Endodermal cell (in vitro differentiated cells): ENCODE data around the gene SNAP29. TPM values are rescaled to one million over a fixed set of nuclear protein-coding genes. Genes with fewer than 3 reads are reported as not detected.

ENCODE experiments used
- DNase-seq: peaks from one replicate; pipeline ENCODE4 v3.0.0-alpha.2; 2017
- H3K27ac ChIP-seq: 2 replicates; pipeline ENCODE4 v1.5.1; 2013; ENCODE audit warnings: mild to moderate bottlenecking, low read depth, low read length, moderate library complexity
- H3K27me3 ChIP-seq: 2 replicates; pipeline ENCODE4 v1.6.1; 2013; ENCODE audit warnings: mild to moderate bottlenecking, low read length, moderate library complexity; ENCODE audit not compliant: insufficient read depth, control insufficient read depth, poor library complexity, severe bottlenecking
- H3K36me3 ChIP-seq: 2 replicates; pipeline ENCODE4 v1.7.0; 2013; ENCODE audit warnings: mild to moderate bottlenecking, low read length, moderate library complexity; ENCODE audit not compliant: control insufficient read depth, insufficient read depth
- H3K4me1 ChIP-seq: one replicate; pipeline ENCODE4 v1.7.0; 2013; ENCODE audit warnings: low read length; ENCODE audit not compliant: control insufficient read depth, insufficient read depth
- H3K4me3 ChIP-seq: 2 replicates; pipeline ENCODE4 v1.5.1; 2013; ENCODE audit warnings: mild to moderate bottlenecking, low read length, moderate library complexity
- H3K9ac ChIP-seq: 2 replicates; pipeline ENCODE4 v1.6.1; 2013; ENCODE audit warnings: mild to moderate bottlenecking, low read length, moderate library complexity; ENCODE audit not compliant: poor library complexity, severe bottlenecking; ENCODE audit errors: extremely low read depth
- H3K9me3 ChIP-seq: 2 replicates; pipeline ENCODE4 v1.6.1; 2013; ENCODE audit warnings: mild to moderate bottlenecking, low read length, moderate library complexity; ENCODE audit not compliant: control insufficient read depth
- H3K27ac Mint-ChIP-seq: 2 replicates; pipeline ENCODE4 v1.8.0; 2020; ENCODE audit warnings: mixed read lengths
- H3K27me3 Mint-ChIP-seq: 2 replicates; pipeline ENCODE4 v1.8.0; 2021; ENCODE audit warnings: mild to moderate bottlenecking, mixed read lengths; ENCODE audit not compliant: insufficient read depth
- H3K36me3 Mint-ChIP-seq: 2 replicates; pipeline ENCODE4 v1.8.0; 2020; ENCODE audit warnings: low read depth, mixed read lengths
- H3K4me1 Mint-ChIP-seq: 2 replicates; pipeline ENCODE4 v1.8.0; 2020; ENCODE audit warnings: mixed read lengths
- H3K4me3 Mint-ChIP-seq: 2 replicates; pipeline ENCODE4 v1.8.0; 2020; ENCODE audit warnings: mild to moderate bottlenecking, moderate library complexity, mixed read lengths
- H3K9me3 Mint-ChIP-seq: 2 replicates; pipeline ENCODE4 v1.8.0; 2020; ENCODE audit warnings: mild to moderate bottlenecking, mixed read lengths
- WGBS, 2 experiments: methylation state at CpG; one replicate each; pipeline versions ENCODE4 v1.1.5 to v1.1.7; 2013; ENCODE audit warnings: missing lambda C conversion rate in 2 of 2, mixed read lengths in 1 of 2; ENCODE audit not compliant: insufficient coverage in 1 of 2, insufficient read length in 1 of 2; 5-methylcytosine and 5-hydroxymethylcytosine counted together
- total RNA-seq, 2 donors: library from RNA; stranded (reverse); fragmentation: NEBNext Ultra II Directional in 1 of 2; extraction: Animal tissue kit (Norgen Biotek cat#: 25700) in 1 of 2; gene quantifications; 2 replicates in 1 of 2; 3 replicates in 1 of 2; pipeline ENCODE4 v1.2.1, GENCODE V29; 2021
- TF ChIP-seq, protein P1 (sequence below): fragments of 200-600 bp; sonication (generic); conservative IDR thresholded peaks from 2 replicates; pipeline ENCODE4 v1.5.0; 2021; ENCODE audit warnings: antibody characterized with exemption, mild to moderate bottlenecking

The SNAP29 gene
- total RNA-seq, 2 donors from 2014 or later, result 16.5 to 21.8 TPM

DNA sequence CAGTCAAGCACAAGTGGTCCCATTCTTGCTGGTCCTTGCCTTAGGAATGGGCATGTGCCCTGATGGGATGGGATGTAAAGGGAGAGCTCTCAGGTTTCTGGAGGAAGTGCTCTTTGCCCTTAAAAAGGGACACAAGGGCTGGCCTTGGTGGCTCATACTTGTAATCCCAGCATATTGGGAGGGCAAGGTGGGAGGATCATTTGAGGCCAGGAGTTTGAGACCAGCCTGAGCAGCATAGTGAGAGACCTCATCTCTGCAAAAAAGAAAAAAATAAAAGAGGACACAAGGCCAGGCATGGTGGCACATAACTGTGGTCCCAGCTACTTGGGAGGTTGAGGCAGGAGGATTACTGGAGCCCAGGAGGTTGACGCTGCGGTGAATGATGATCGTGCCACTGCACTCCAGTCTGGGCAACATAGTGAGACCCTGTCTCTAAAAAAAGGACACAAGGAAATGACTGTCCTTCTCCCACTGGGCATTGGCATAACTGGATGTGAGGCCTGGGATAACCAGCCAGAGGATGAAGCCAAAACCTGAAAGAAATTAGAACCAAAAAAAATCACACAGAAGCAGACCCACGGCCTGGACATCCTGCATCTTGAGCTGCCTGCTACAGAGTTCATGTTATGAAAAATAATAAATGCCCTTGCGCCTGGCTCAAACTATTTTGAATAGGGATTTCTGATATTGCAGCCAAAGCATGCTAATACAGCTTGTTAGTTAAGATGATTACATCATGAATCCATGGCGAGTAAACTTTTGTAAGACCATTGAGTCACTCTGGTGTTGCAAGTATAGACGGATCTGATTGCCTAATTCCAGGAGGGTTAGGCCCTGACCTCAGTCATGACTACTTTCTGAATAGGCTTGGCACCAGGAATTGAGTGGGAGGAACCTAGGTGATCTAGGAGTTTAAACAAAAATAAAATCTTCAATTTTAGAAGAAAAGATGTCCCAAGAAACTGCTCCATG is 45.5 kb downstream of the SNAP29 start:
- H3K36me3 Mint-ChIP-seq, result no peaks in the 10 kb centered on the region
- H3K27ac Mint-ChIP-seq, result no peak overlapping the region
- no peak overlapping the region for H3K4me3 Mint-ChIP-seq
- Histone ChIP-seq H3K4me1 (no peaks in the 10 kb centered on the region), H3K36me3 (no peaks in the 10 kb centered on the region), H3K27ac (no peak overlapping the region), H3K9me3 (no peaks in the 10 kb centered on the region), H3K27me3 (no peaks in the 10 kb centered on the region), H3K4me3 (no peak overlapping the region), H3K9ac (no peak overlapping the region)
- H3K9me3 Mint-ChIP-seq, result no peaks in the 10 kb centered on the region
- H3K4me1 Mint-ChIP-seq, result no peaks in the 10 kb centered on the region
- TF ChIP-seq, protein P1, sequence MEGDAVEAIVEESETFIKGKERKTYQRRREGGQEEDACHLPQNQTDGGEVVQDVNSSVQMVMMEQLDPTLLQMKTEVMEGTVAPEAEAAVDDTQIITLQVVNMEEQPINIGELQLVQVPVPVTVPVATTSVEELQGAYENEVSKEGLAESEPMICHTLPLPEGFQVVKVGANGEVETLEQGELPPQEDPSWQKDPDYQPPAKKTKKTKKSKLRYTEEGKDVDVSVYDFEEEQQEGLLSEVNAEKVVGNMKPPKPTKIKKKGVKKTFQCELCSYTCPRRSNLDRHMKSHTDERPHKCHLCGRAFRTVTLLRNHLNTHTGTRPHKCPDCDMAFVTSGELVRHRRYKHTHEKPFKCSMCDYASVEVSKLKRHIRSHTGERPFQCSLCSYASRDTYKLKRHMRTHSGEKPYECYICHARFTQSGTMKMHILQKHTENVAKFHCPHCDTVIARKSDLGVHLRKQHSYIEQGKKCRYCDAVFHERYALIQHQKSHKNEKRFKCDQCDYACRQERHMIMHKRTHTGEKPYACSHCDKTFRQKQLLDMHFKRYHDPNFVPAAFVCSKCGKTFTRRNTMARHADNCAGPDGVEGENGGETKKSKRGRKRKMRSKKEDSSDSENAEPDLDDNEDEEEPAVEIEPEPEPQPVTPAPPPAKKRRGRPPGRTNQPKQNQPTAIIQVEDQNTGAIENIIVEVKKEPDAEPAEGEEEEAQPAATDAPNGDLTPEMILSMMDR, result no peak
- no peak for DNase-seq
- peaks cover 4% of the 10 kb centered on the region for H3K27me3 Mint-ChIP-seq
- 89 to 91% methylated on average over 7 of the region's 7 CpGs for WGBS, 2 experiments

DNA sequence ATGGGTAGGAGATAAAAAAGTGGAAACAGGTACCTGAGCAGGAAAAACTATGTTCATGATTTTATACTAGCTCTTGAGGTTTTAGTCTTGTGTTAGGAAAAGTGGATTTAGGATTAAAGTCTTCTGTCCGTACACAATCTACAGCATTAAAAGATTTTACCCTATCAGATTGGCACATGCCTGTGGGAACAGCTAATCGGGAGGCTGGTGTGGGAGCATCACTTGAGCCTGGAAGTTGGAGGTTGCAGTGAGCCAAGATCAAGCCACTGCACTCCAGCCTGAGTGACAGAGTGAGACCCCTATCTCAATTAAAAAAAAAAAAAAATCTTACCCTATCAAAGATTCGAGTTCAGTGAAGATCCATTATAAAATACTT is 46.2 kb downstream of the SNAP29 start:
- Mint-ChIP-seq H3K27ac (no peak overlapping the region), H3K4me1 (no peaks in the 10 kb centered on the region), H3K27me3 (peaks cover 4% of the 10 kb centered on the region), H3K9me3 (no peaks in the 10 kb centered on the region), H3K4me3 (no peak overlapping the region), H3K36me3 (no peaks in the 10 kb centered on the region)
- H3K9ac ChIP-seq, result no peak overlapping the region
- H3K27me3 ChIP-seq, result no peaks in the 10 kb centered on the region
- TF ChIP-seq, protein P1, result no peak
- no peaks in the 10 kb centered on the region for H3K9me3 ChIP-seq
- WGBS, 2 experiments, result 60 to 81% methylated on average over 1 to 3 of the region's 3 CpGs
- H3K36me3 ChIP-seq, result no peaks in the 10 kb centered on the region
- DNase-seq, result no peak
- H3K4me1 ChIP-seq, result no peaks in the 10 kb centered on the region
- H3K4me3 ChIP-seq, result no peak overlapping the region
- no peak overlapping the region for H3K27ac ChIP-seq

DNA sequence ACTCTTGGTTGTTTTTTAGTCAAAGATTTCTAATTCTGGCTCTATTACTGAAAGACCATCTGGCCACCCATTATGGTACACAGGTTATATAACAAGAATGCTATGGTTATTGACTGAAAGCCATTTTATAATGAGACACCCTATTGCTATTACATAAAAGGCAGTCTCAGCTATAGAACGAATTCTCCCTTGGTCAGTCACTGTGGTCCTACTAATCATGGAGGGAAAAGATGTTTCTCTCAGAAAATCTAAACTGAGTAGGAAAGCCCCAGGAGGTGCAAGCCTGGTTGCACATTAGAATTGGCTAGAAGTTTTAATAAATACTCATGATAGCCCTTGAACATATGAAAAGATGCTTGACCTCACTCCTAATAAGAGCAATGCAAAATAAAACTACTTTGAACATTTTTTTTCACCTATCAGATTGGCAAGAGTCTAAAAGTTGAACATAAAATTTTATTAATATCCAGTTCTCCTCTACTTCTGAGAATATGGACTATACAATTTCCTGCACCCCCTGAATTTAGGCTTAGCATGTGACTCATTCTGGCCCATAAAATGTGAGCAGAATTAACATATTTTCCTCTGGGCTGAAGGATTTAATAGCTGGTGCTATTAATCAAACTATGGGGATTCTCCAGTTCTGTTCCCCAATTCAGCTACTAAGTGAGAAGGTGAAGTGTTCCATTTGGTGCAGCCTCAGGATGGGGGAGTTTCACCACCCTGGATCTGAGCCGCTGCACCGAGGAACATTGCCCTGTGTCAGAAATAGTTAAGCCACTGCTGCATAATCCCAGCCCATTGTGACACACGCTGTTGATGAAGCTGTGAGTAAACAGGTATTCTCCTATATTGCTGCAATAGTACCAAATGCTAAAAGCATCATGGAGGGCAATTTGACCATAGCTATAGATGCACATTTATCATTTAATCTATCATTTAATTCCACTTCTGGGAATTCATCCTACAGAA is 46.9 kb downstream of the SNAP29 start:
- Histone ChIP-seq H3K4me3 (no peak overlapping the region), H3K4me1 (no peaks in the 10 kb centered on the region), H3K36me3 (no peaks in the 10 kb centered on the region), H3K9me3 (no peaks in the 10 kb centered on the region), H3K27ac (no peak overlapping the region), H3K9ac (no peak overlapping the region), H3K27me3 (no peaks in the 10 kb centered on the region)
- H3K27me3 Mint-ChIP-seq, result peaks cover 4% of the 10 kb centered on the region
- no peaks in the 10 kb centered on the region for H3K36me3 Mint-ChIP-seq
- WGBS, 2 experiments, result 58 to 88% methylated on average over 2 to 4 of the region's 4 CpGs
- no peak for DNase-seq
- no peak overlapping the region for H3K4me3 Mint-ChIP-seq
- TF ChIP-seq, protein P1, result no peak
- H3K4me1 Mint-ChIP-seq, result no peaks in the 10 kb centered on the region
- no peak overlapping the region for H3K27ac Mint-ChIP-seq
- H3K9me3 Mint-ChIP-seq, result no peaks in the 10 kb centered on the region
